Nephron progenitor cell (in vitro differentiated cells): ENCODE data around the gene PLCH1.

Source experiments
- DNase-seq: peaks from one replicate; pipeline ENCODE4 v3.0.0; 2021
- H3K27ac Mint-ChIP-seq: 2 replicates; pipeline ENCODE4 v1.8.0; 2021; ENCODE audit warnings: mild to moderate bottlenecking, moderate library complexity, mixed read lengths
- H3K27me3 Mint-ChIP-seq: 2 replicates; pipeline ENCODE4 v1.8.0; 2021; ENCODE audit warnings: mild to moderate bottlenecking, low read depth, mixed read lengths; ENCODE audit not compliant: poor library complexity
- H3K36me3 Mint-ChIP-seq: 2 replicates; pipeline ENCODE4 v1.8.0; 2021; ENCODE audit warnings: low read depth, mixed read lengths
- H3K4me1 Mint-ChIP-seq: 2 replicates; pipeline ENCODE4 v1.8.0; 2021; ENCODE audit warnings: mixed read lengths
- H3K4me3 Mint-ChIP-seq: 2 replicates; pipeline ENCODE4 v1.8.0; 2021; ENCODE audit warnings: mild to moderate bottlenecking, moderate library complexity, mixed read lengths
- H3K9me3 Mint-ChIP-seq: 2 replicates; pipeline ENCODE4 v1.8.0; 2021; ENCODE audit warnings: mild to moderate bottlenecking, moderate library complexity, mixed read lengths
- CTCF ChIP-seq: fragments of 200-600 bp; sonication (generic); IDR thresholded peaks from 2 replicates; pipeline ENCODE4 v1.5.0; 2021; ENCODE audit warnings: antibody characterized with exemption

PLCH1 gene

GRCh38 chr3:155394240-155394639, 350.6 kb downstream of the PLCH1 start:
- H3K4me3 Mint-ChIP-seq: no peak overlapping the region
- TF ChIP-seq CTCF: no peak

GRCh38 chr3:155393316-155393715, 351.6 kb downstream of the PLCH1 start:
- Mint-ChIP-seq H3K36me3 (peaks cover 5% of the 10 kb centered on the region), H3K27ac (no peak overlapping the region), H3K4me1 (peaks cover 9% of the 10 kb centered on the region), H3K9me3 (peaks cover 10% of the 10 kb centered on the region), H3K27me3 (no peaks in the 10 kb centered on the region), H3K4me3 (no peak overlapping the region)
- DNase-seq: no peak
- no peak for TF ChIP-seq CTCF

More at GRCh38 chr3:155394240-155394639, 350.6 kb downstream of the PLCH1 start:
- Mint-ChIP-seq H3K4me1 (peaks cover 9% of the 10 kb centered on the region), H3K9me3 (peaks cover 10% of the 10 kb centered on the region), H3K27me3 (no peaks in the 10 kb centered on the region), H3K27ac (no peak overlapping the region), H3K36me3 (peaks cover 5% of the 10 kb centered on the region)
- no peak for DNase-seq

- H3K4me3 Mint-ChIP-seq: no peak overlapping the region
- peaks cover 5% of the 10 kb centered on the region for H3K36me3 Mint-ChIP-seq
- no peaks in the 10 kb centered on the region for H3K27me3 Mint-ChIP-seq
- DNase-seq: no peak
- H3K9me3 Mint-ChIP-seq: peaks cover 10% of the 10 kb centered on the region
- no peak overlapping the region for H3K27ac Mint-ChIP-seq
- no peak for TF ChIP-seq CTCF
- peaks cover 19% of the 10 kb centered on the region for H3K4me1 Mint-ChIP-seq
Measured at GRCh38 chr3:155392138-155392537, 352.7 kb downstream of the PLCH1 start.

- Mint-ChIP-seq H3K27ac (no peak overlapping the region), H3K9me3 (peaks cover 10% of the 10 kb centered on the region), H3K36me3 (peaks cover 5% of the 10 kb centered on the region), H3K4me1 (peaks cover 25% of the 10 kb centered on the region), H3K27me3 (no peaks in the 10 kb centered on the region), H3K4me3 (no peak overlapping the region)
- DNase-seq: no peak
- TF ChIP-seq CTCF: no peak
Measured at GRCh38 chr3:155391551-155391958, 353.3 kb downstream of the PLCH1 start.

GRCh38 chr3:155391104-155391503, 353.8 kb downstream of the PLCH1 start:
- H3K4me1 Mint-ChIP-seq: peaks cover 30% of the 10 kb centered on the region
- H3K27me3 Mint-ChIP-seq: no peaks in the 10 kb centered on the region
- TF ChIP-seq CTCF: no peak
- no peak overlapping the region for H3K27ac Mint-ChIP-seq
- peaks cover 7% of the 10 kb centered on the region for H3K9me3 Mint-ChIP-seq
- peaks cover 5% of the 10 kb centered on the region for H3K36me3 Mint-ChIP-seq
- H3K4me3 Mint-ChIP-seq: no peak overlapping the region
- DNase-seq: no peak

GRCh38 chr3:155390351-155390750, 354.5 kb downstream of the PLCH1 start:
- Mint-ChIP-seq H3K27me3 (peaks cover 5% of the 10 kb centered on the region), H3K36me3 (peaks cover 2% of the 10 kb centered on the region), H3K4me1 (peaks cover 33% of the 10 kb centered on the region), H3K27ac (no peak overlapping the region), H3K4me3 (no peak overlapping the region), H3K9me3 (peaks cover 2% of the 10 kb centered on the region)
- TF ChIP-seq CTCF: no peak
- no peak for DNase-seq
